Lower leg skin (tissue), 3 donors: ENCODE results near the gene TYMP.

ENCODE experiments used
- CTCF ChIP-seq, 3 donors: fragments of 450-650 bp; IDR thresholded peaks; one replicate each; pipeline ENCODE4 v1.5.1; 2016; ENCODE audit warnings: antibody characterized with exemption in 3 of 3, mild to moderate bottlenecking in 3 of 3, moderate library complexity in 2 of 3
- POLR2A ChIP-seq, 2 donors: fragments of 450-650 bp; IDR thresholded peaks; one replicate each; pipeline ENCODE4 v1.6.1; 2016 to 2017; ENCODE audit warnings: antibody characterized with exemption in 2 of 2, mild to moderate bottlenecking in 1 of 2, moderate library complexity in 1 of 2

- TF ChIP-seq CTCF (IDR thresholded peaks at IDR 0.05) (no peak), POLR2A (IDR thresholded peaks at IDR 0.05) (no peak)
Observed at GRCh38 chr22:50506611-50507420, 23.0 kb downstream of the TYMP start.
